ENCODE measurements around the gene BEGAIN.

Gene BEGAIN

DNA sequence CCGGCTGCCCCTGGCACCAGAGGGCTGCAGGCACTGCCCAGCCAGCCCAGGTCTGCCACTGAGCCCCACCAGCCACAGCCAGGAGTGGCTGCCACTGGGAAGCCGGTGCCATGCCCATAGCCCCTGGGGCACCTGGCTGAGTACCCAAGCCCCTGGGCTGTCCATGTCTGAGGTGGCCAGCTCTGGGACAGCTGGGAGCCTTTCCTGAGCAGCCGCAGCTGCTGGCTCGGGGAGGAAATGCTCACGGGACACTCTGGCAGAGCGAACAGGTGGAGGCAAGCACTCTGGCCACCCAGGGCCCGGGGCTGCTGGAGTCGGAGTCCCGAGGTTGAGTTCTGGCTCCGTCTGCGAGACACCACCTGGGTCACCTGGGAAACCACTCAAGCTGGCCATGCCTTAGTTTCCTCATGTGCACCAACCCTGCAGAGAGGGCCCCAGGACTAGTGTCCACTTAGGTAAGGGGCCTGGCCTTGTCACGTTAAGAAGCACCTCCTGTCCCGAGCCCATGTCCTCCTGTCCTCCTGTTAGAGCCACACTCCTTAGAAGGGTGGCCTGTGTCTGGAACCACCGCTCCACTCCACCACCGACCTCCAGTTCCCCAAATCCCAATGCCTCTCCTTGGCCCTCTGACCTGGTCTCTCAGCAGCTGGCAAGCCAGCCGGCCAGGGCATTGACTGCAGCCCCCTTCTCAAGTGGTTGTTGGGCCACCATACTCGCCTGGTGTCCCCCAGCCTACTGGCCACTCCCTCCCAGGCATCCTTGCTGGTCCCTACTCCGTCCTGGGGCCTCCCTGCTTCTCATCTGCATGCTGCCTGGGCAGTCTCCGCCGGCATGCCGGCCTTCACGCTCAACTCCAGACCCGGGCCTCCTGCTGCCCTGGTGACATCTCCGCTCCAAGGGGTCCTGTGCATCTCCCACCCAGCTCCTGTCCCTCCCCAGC, 45.3 kb downstream of the BEGAIN start:
- no peak overlapping the region for H3K9ac ChIP-seq (ENCODE audit: low read depth, low read length)

DNA sequence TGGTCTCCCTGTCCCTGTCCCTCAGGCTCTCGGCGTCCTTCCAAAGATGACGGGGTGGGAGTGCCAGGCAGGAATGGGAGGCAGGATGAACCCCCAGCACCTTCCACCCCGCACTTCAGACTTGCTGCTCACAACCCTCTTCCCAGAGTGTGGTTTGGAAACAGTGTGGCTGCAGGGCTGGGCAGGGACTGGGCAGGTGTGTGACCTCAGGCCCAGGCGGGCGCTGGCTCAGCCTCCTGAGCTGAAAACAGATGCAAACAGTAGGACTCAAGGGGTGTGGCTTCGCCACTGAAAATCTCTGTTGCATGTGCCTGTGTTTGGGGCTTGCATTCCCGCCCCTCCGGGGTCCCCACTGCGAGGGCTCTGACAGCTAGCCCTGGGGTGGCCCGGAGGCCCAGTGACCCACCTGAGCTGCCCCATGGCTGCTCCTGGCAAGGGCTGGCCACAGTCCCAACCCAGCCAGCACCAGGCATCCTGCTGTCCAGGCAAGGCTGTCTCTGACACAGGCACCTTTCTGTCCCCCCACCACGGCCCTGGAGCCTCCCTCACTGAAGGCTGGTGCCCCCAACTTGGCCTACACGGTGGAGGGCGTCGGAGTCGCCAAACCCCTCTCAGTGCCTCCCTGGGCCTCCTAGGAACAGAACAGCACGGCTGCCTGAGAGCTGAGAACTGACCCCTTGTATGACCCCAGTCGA, 46.1 kb downstream of the BEGAIN start:
- Histone ChIP-seq H3K4me1 (ENCODE audit: insufficient read depth, low read length) (peaks cover 16% of the 10 kb centered on the region), H3K9ac (ENCODE audit: low read depth, low read length) (no peak overlapping the region), H3K9me3 (ENCODE audit: control insufficient read depth, insufficient read depth, low read length) (no peaks in the 10 kb centered on the region), H3K36me3 (ENCODE audit: insufficient read depth, low read length) (no peaks in the 10 kb centered on the region)

More for the DNA sequence above, 45.3 kb downstream of the BEGAIN start:
- Histone ChIP-seq H3K36me3 (ENCODE audit: insufficient read depth, low read length) (no peaks in the 10 kb centered on the region), H3K4me1 (ENCODE audit: insufficient read depth, low read length) (peaks cover 16% of the 10 kb centered on the region), H3K9me3 (ENCODE audit: control insufficient read depth, insufficient read depth, low read length) (no peaks in the 10 kb centered on the region)

DNA sequence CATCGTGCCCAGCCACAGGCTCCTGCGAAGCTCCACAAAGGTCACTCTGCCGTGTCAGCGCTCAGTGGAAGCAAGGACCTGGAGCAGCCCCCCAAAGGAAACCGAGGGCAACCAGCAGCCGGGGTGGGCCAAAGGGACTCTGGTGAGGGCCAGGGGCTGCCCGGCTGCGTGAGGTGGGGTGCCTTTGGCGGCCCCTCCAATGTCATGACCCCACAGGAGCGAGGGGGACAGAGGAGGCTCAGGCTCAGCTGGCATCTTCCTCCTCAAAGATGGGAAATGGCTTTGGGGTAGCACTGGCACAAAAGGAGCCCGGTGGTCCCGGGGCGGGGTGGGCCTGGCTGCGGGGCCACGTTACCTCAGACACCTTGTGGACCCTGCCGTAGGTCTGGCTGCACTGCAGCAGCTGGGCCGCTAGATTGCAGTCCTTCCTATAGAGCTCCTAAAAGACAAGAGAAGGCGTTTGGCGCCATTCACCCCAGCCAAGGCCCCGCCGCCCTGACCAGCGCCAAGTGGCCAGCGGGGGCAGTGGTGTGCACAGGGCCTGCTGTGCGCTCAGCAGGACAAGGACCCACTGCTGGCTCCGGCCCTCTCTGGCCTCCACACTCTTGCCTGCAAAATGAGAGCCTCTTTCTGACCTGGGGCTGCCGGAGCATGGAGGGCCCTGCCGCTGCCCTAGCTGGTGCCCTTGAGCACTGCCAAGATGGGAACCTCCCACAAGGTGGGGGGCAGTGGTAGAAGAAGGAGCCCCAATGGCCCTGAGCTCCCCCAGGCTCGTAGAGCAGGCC, 46.9 kb downstream of the BEGAIN start:
- H3K4me1 ChIP-seq (ENCODE audit: insufficient read depth, low read length) = peaks cover 9% of the 10 kb centered on the region
- no peak overlapping the region for H3K9ac ChIP-seq (ENCODE audit: low read depth, low read length)
- no peaks in the 10 kb centered on the region for H3K36me3 ChIP-seq (ENCODE audit: insufficient read depth, low read length)
- H3K9me3 ChIP-seq (ENCODE audit: control insufficient read depth, insufficient read depth, low read length) = no peaks in the 10 kb centered on the region

DNA sequence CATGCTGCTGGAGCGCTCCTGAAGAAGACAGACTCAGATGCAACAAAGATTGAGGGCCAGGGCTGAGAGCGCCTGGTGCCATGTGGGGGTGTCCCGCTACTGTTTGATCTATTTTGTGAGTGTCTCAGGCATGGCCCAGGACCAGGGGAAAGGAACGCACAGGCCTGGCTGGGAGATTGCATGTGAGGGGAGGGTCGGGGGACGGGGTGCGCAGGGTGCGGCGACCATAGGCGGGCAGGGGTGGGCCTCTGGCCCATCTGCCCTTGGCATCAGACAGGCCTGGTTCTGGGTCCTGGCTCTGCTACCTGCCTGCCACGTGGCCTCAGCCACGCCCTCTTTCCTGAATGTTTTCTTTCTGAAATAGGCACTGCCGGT, 47.5 kb downstream of the BEGAIN start:
- no peak overlapping the region for H3K9ac ChIP-seq (ENCODE audit: low read depth, low read length)
- no peaks in the 10 kb centered on the region for H3K36me3 ChIP-seq (ENCODE audit: insufficient read depth, low read length)
- H3K4me1 ChIP-seq (ENCODE audit: insufficient read depth, low read length) = peaks cover 5% of the 10 kb centered on the region; the same call in 1 of the 2 replicates
- H3K9me3 ChIP-seq (ENCODE audit: control insufficient read depth, insufficient read depth, low read length) = no peaks in the 10 kb centered on the region

DNA sequence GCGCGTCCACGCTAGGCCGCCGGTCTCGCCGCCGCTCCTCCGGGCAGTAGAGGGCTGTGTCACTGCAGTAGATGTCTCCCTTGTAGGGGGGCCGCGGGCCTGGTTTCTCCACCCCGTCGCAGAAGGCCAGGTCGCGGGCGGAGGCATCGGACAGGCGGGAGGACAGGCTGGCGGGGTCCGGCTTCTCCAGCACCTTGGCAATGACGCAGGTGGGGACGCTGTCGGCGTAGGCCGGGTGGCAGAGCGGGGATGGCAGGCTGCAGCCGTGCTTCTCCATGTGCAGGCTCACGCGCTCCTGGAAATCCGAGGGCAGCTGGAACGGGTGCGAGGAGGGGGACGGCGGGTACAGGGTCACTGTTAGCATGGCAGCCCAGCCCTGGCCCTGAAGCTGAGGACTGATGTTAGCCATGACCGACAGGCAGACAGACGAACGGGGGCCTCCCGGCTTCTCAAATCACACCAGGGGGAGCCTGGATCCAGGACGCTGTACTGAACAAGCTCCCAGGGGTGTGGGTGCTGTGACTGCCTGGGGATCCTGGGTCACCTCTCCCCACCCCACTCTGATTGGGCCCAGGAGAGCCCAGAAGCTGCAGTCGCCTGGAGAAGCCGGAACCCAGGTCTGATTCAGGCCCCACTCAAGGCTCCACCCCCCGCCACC, 48.1 kb downstream of the BEGAIN start:
- H3K9me3 ChIP-seq (ENCODE audit: control insufficient read depth, insufficient read depth, low read length) = no peaks in the 10 kb centered on the region
- H3K9ac ChIP-seq (ENCODE audit: low read depth, low read length) = no peak overlapping the region
- H3K36me3 ChIP-seq (ENCODE audit: insufficient read depth, low read length) = no peaks in the 10 kb centered on the region
- peaks cover 5% of the 10 kb centered on the region; the same call in 1 of the 2 replicates for H3K4me1 ChIP-seq (ENCODE audit: insufficient read depth, low read length)

DNA sequence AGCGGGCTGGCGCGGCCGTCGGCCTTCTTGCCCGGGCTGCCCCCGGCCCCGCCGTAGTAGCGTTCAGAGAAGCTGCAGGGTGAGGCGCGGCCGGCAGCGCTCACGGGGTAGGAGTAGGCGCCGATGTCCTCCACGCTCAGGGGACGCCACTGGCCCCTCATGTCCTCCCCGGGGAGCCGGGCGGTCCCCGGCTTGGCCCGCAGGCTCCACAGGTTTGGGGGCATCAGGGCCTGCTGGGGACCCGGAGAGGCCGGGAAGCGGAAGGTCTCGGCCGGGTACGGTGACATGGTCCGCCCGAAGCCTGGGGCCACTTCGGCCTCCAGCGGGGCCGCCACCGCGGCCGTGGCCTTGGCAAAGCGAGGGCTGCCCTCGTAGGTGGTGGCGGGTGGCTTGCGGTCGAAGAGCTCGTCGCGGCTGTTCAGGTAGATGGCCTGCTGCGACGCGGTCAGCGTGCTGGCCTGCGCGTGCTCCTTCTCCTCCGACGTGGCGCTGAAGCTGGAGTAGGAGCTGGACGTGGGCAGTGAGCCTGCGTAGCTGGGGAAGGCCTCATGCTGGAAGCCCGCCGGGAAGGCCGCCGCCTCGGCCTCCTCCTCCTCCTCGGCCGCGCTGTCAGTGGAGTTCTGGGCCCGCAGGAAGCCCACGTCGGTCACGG, 48.7 kb downstream of the BEGAIN start:
- no peaks in the 10 kb centered on the region for H3K36me3 ChIP-seq (ENCODE audit: insufficient read depth, low read length)
- H3K9me3 ChIP-seq (ENCODE audit: control insufficient read depth, insufficient read depth, low read length) = no peaks in the 10 kb centered on the region
- H3K9ac ChIP-seq (ENCODE audit: low read depth, low read length) = no peak overlapping the region
- peaks cover 5% of the 10 kb centered on the region; the same call in 1 of the 2 replicates for H3K4me1 ChIP-seq (ENCODE audit: insufficient read depth, low read length)

DNA sequence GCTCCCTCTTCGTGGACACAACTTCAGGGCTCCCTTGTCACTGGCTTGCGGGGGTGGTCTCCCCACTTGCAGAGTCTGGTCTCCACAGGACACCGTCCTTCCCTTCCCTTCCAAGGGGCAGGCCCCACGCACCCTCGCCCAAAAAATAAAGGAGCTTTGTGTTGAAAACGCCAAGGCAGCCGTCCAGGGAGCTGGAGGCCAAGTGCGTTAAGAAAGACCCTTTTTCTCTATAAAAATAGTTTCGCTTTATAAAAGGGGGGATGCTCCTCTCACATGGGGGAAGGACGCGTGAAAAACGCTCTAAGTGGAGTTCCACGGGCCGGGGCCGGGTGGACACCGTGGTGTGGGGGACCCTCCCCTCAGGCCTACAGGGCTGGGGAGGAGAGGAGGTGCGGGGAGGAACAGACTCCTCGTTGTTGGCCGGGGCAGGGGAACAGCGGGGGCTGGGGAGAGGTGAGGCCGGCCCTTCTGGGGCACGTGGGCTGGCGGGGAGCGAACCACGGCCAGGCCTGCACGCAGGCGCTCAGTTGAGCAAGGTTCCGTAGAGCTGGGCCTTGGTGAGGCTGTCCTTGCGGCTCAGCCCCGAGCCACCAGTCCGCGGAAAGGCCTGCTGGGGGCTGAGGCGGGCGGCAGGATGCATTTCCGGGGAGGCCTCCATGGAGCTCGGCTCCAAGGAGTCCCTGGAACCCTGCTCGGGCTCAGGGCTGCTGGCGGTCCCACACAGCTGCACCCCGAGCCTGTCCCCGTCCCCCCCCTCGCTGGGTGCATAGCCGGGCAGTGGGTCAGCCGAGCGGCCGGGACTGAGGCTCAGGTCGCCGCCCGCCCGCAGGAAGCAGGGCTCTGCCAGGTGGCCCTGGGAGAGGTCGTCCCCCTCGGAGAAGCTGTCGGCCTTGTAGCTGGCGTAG, 49.5 kb downstream of the BEGAIN start:
- H3K9ac ChIP-seq (ENCODE audit: low read depth, low read length) = no peak overlapping the region
- H3K9me3 ChIP-seq (ENCODE audit: control insufficient read depth, insufficient read depth, low read length) = no peaks in the 10 kb centered on the region
- H3K4me1 ChIP-seq (ENCODE audit: insufficient read depth, low read length) = peaks cover 5% of the 10 kb centered on the region; the same call in 1 of the 2 replicates
- H3K36me3 ChIP-seq (ENCODE audit: insufficient read depth, low read length) = no peaks in the 10 kb centered on the region

DNA sequence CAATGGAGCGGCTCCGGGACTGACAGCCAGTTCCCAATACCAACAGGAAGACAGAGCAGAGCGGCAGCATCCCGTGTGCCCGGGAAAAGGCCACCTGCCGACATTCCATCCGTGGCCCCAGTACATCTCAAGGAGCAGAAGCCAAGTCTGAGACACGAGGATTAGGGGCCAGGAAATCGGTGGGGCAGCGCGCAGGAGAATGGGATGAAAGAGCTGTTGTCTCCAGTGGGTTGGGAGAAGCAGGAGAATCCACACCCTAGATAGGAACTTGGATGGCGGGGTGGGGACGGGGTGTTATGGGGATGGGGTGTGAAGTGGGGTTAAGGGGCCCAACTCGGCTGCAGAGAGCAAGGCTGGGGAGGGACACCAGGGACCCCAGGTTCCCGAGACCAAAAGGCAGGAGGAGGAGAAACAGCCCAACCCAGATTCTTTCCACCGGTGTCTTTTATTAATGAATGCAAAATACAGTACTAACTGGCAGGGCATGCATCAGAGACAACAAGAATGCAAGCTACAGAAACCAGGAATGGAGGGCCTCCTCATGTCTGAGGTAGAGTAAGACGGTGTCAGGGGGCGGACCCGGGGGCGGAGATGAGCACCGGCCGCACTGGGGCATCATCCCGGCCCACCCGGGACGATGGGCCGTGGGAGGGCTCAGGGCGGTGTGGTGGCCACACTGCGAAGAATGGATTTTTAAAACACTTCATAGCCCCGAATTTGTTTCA, 50.3 kb downstream of the BEGAIN start:
- H3K9me3 ChIP-seq (ENCODE audit: control insufficient read depth, insufficient read depth, low read length) = no peaks in the 10 kb centered on the region
- H3K9ac ChIP-seq (ENCODE audit: low read depth, low read length) = no peak overlapping the region
- H3K4me1 ChIP-seq (ENCODE audit: insufficient read depth, low read length) = peaks cover 5% of the 10 kb centered on the region; the same call in 1 of the 2 replicates
- no peaks in the 10 kb centered on the region for H3K36me3 ChIP-seq (ENCODE audit: insufficient read depth, low read length)

DNA sequence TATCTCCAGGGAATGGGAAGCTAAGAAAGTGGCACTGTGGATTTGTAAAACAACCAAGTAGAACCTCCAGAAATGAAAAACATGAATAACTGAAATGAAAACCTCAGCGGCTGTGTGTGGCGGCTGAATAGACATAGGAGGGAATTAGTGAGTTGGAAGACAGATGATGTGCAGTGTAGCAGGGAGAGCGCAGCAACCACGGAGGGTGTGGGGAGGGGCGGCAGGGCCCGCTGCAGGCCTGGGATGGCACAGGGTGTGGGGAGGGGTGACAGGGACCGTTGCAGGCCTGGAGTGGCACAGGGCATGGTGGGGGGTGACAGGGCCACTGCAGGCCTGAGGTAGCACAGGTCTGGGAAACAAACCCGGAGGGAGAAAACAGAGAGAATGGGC, 51.1 kb downstream of the BEGAIN start:
- no peaks in the 10 kb centered on the region for H3K9me3 ChIP-seq (ENCODE audit: control insufficient read depth, insufficient read depth, low read length)
- no peak overlapping the region for H3K9ac ChIP-seq (ENCODE audit: low read depth, low read length)
- no peaks in the 10 kb centered on the region for H3K36me3 ChIP-seq (ENCODE audit: insufficient read depth, low read length)
- H3K4me1 ChIP-seq (ENCODE audit: insufficient read depth, low read length) = peaks cover 5% of the 10 kb centered on the region; the same call in 1 of the 2 replicates

DNA sequence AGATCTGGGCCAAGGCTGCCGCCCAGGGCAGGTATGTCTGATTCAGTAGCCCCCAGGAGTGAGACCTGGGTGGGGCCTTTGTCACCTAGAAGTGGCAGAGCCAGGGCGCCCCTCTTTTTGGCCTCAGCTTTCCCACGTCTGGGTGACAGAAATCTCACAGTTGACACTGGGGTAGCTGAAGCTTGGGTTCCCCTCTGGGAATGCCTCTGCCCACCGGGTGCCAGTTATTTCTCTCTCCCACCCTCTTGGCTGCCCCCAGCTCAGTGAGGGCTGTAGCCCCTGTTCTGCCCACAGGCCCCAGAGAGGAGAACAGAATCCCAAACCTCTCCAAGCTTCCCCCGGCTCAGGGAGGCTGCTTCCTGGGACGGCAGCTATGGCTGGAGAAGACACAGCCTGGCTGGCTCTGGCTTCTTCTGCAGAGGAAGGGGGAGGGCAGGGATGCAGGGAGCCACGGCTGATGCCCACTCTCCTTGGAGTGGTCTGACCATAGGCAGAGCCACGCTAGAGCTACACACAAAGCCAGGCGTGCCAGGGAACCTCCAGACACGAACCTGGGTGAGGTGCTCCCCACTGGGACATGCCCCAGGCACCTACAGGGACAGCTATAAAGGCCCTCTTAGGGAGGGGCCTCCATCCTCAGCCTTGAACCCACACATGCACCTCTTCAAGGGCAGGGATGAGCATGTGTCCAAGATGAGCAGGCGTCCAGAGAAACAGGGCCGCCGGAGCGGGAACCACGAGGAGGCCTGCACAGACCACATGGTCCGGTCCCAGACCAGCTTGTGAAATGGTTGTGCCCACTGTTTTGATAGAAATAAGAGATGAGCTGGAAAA, 51.7 kb downstream of the BEGAIN start:
- Histone ChIP-seq H3K9ac (ENCODE audit: low read depth, low read length) (no peak overlapping the region), H3K4me1 (ENCODE audit: insufficient read depth, low read length) (no peaks in the 10 kb centered on the region; the same call in 1 of the 2 replicates), H3K9me3 (ENCODE audit: control insufficient read depth, insufficient read depth, low read length) (no peaks in the 10 kb centered on the region), H3K36me3 (ENCODE audit: insufficient read depth, low read length) (no peaks in the 10 kb centered on the region)

DNA sequence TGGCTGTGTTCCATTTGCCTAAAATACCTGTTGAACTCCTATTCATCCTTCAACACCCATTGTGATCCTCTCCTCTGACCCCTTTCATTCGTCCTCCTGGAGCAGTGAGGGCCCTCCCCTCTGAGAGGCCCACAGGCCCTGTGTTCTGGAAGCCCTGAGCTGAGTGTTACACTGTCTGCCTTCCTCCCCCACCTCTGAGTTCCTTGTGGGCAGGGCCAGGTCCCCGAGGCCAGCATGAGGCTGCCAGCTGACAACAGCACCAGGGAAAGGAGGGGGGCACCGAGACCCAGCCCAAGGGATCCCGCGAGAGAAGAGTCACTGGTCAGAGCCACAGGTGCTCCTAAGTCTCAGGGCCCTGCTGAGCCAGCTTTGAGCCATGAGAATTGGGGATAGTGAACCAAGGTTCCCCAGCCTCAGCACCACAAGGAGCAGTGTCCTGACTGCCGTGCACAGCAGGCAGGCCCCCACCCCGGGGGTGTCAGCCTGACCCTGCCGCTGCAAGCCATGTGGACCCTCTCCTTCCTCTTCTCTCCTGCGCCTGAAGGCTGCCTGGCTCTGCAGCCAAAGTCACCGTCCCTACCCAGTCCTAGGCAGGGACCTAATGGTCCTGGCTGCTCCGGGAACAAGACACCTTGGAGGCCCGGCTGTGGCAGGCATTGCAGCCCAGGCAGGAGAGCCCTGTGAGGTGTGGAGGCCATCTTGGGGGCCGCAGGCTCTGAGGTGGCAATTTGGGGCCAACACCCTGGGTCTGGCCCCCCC, 52.5 kb downstream of the BEGAIN start:
- no peaks in the 10 kb centered on the region for H3K9me3 ChIP-seq (ENCODE audit: control insufficient read depth, insufficient read depth, low read length)
- no peak overlapping the region for H3K9ac ChIP-seq (ENCODE audit: low read depth, low read length)
- H3K4me1 ChIP-seq (ENCODE audit: insufficient read depth, low read length) = no peaks in the 10 kb centered on the region
- no peaks in the 10 kb centered on the region for H3K36me3 ChIP-seq (ENCODE audit: insufficient read depth, low read length)
